ENCODE measurements around the gene RIC3. TPM values are rescaled to one million over a fixed set of nuclear protein-coding genes. Genes with fewer than 3 reads are reported as not detected.

The RIC3 gene
- total and polyA plus RNA-seq, 8 donors = 1.1 to 29.5 (median 13.4) TPM; not detected in 1

DNA sequence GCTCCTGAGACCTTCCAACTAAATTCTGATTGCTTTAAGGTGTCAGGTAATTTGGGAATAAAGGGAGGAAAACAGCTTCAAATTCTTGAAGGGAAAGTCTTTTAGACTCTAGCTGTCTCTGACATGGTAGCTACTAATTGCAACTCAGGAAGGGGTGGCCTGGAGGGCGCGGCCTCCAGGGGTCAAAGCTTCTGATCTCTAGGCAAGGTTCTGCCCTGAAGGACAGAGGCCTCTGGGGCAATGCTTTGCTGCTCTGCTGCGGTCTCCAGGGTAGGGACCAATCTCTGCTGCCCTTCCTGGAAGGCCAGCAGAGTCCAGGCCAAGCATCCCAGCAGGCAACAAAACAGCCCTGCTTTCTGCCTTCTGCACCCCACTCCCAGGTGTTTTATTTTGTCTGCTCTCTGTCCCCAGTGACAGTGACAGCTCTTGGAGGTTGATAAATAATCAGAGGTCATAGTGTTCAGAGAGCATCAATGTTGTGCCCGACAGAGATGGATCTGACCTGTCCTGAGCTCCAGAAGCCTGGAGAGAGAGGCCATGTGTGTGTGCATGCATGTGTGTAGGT is 89.6 kb downstream of the RIC3 start:
- H3K27me3 ChIP-seq = peaks cover 0 to 44% (median 13%) of the 10 kb centered on the region in 3 donors
- intact Hi-C loops (cut with DNase I; ENCODE audit: low total_unique reads) = no loop called here
- DNase-seq = no peak
- no peaks in the 10 kb centered on the region for H3K9me3 ChIP-seq
- WGBS, 5 donors = 84 to 92% (median 89%) methylated on average over 4 of the region's 4 CpGs
- no peak overlapping the region for H3K27ac ChIP-seq
- H3K36me3 ChIP-seq = no peaks in the 10 kb centered on the region
- H3K4me3 ChIP-seq = no peak overlapping the region
- H3K4me1 ChIP-seq = peaks cover 10 to 30% (median 22%) of the 10 kb centered on the region in 4 donors
- no peak for TF ChIP-seq POLR2AphosphoS5 (IDR thresholded peaks at IDR 0.05)
- no peak for TF ChIP-seq POLR2A (IDR thresholded peaks at IDR 0.05)

DNA sequence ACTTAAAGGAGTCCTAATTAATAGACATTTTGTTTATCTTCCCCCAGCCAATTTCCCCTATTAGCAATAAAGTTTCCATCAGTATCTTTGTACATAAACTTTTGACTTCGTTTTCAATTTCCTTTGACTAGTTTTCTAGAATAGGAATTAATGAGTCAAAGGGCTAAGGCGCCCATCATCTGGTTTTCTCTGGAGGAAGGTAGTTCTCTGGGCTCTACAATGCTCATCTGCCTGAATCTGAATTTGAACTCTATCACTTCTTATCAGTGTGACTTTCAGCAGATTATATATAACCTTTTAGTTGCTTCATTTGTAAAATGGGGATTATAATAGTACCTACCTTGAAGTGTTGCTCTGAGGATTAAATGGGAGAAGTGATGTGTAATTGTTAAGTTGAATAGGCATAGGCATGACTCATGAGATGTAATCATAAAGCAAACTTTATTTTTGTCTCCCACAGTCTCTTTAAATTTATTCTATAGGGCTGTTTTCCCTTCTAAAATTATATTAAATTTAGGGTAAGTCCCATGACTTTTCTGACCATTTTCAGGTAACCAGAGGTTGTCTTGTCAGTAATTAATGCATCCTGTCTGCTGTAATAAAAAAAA is 93.6 kb downstream of the RIC3 start:
- intact Hi-C loops (cut with DNase I; ENCODE audit: low total_unique reads) = no loop called here
- no peak for DNase-seq
- Histone ChIP-seq H3K4me1 (peaks cover 0 to under 1% (median 0%) of the 10 kb centered on the region in 4 donors), H3K4me3 (no peak overlapping the region), H3K36me3 (no peaks in the 10 kb centered on the region), H3K27me3 (peaks cover 0 to 15% (median 0%) of the 10 kb centered on the region in 3 donors), H3K9me3 (no peaks in the 10 kb centered on the region), H3K27ac (no peak overlapping the region)
- 56 to 67% (median 63%) methylated on average over 2 of the region's 2 CpGs for WGBS, 5 donors
- TF ChIP-seq POLR2A (IDR thresholded peaks at IDR 0.05) = no peak
- no peak for TF ChIP-seq POLR2AphosphoS5 (IDR thresholded peaks at IDR 0.05)
- TF ChIP-seq CTCF (IDR thresholded peaks at IDR 0.05) = no peak
- no peak for TF ChIP-seq EP300 (IDR thresholded peaks at IDR 0.05)

- Histone ChIP-seq H3K4me3 (no peak overlapping the region), H3K4me1 (peaks cover 14 to 24% (median 19%) of the 10 kb centered on the region in 4 donors), H3K27me3 (peaks cover 0 to 11% (median 0%) of the 10 kb centered on the region in 3 donors), H3K36me3 (no peaks in the 10 kb centered on the region), H3K27ac (no peak overlapping the region), H3K9me3 (no peaks in the 10 kb centered on the region)
- intact Hi-C loops (cut with DNase I; ENCODE audit: low total_unique reads) = no loop called here
- WGBS, 5 donors = 66 to 74% (median 69%) methylated on average over 13 to 18 of the region's 18 CpGs
- DNase-seq = no peak
- TF ChIP-seq POLR2AphosphoS5 (IDR thresholded peaks at IDR 0.05) = no peak
- no peak for TF ChIP-seq EP300 (IDR thresholded peaks at IDR 0.05)
- TF ChIP-seq POLR2A (IDR thresholded peaks at IDR 0.05) = no peak
- no peak for TF ChIP-seq CTCF (IDR thresholded peaks at IDR 0.05)
Observed at GRCh38 chr11:8071616-8072581, 96.9 kb downstream of the RIC3 start.

- 36 to 43% (median 36%) methylated on average over 3 of the region's 3 CpGs for WGBS, 5 donors
- Histone ChIP-seq H3K27me3 (peaks cover 0 to 11% (median 0%) of the 10 kb centered on the region in 3 donors), H3K4me3 (no peak overlapping the region), H3K9me3 (no peaks in the 10 kb centered on the region), H3K4me1 (peaks cover 14 to 37% (median 19%) of the 10 kb centered on the region in 4 donors), H3K36me3 (no peaks in the 10 kb centered on the region), H3K27ac (no peak overlapping the region)
- DNase-seq = peak in 1 of 2 donors; percentile 55
- TF ChIP-seq CTCF (IDR thresholded peaks at IDR 0.05) (no peak), POLR2AphosphoS5 (IDR thresholded peaks at IDR 0.05) (no peak), POLR2A (IDR thresholded peaks at IDR 0.05) (no peak), EP300 (IDR thresholded peaks at IDR 0.05) (no peak)
- intact Hi-C loops (cut with DNase I; ENCODE audit: low total_unique reads) = no loop called here
Observed at GRCh38 chr11:8070417-8071115, 98.3 kb downstream of the RIC3 start.
